HL-60 (cell line): Measurements from ENCODE around the gene TMEM60.

ENCODE experiments used
- DNase-seq, 2 experiments: peaks; one replicate each; pipeline ENCODE4 v3.0.0-alpha.2; 2010 to 2020; ENCODE audit warnings: low read depth in 1 of 2, low spot score in 1 of 2
- H3K27ac ChIP-seq: fragments of 250-450 bp; sonication (Bioruptor Pico); replicated peaks from 2 replicates; pipeline ENCODE4 v1.5.1; 2020; ENCODE audit warnings: mild to moderate bottlenecking, moderate library complexity
- H3K27me3 ChIP-seq: fragments of 250-450 bp; sonication (Bioruptor Pico); 2 replicates; pipeline ENCODE4 v1.5.1; 2021; ENCODE audit warnings: mild to moderate bottlenecking, moderate library complexity; ENCODE audit not compliant: insufficient read depth, poor library complexity, severe bottlenecking
- H3K4me3 ChIP-seq: replicated peaks from 2 replicates; pipeline ENCODE4 v1.5.1; 2011; ENCODE audit warnings: mild to moderate bottlenecking, control low read depth, low read length; ENCODE audit not compliant: insufficient read depth
- CTCF ChIP-seq: IDR thresholded peaks from one replicate; pipeline ENCODE4 v1.5.1; 2011; ENCODE audit warnings: low read length, control low read depth, inconsistent platforms; ENCODE audit not compliant: insufficient read depth
- GABPA ChIP-seq: IDR thresholded peaks from 2 replicates; pipeline ENCODE4 v1.6.1; 2012; ENCODE audit warnings: low read depth
- POLR2AphosphoS5 ChIP-seq: IDR thresholded peaks from 2 replicates; pipeline ENCODE4 v1.6.1; 2012; ENCODE audit warnings: low read depth
- REST ChIP-seq: IDR thresholded peaks from 2 replicates; pipeline ENCODE4 v1.6.1; 2012; ENCODE audit warnings: low read depth; ENCODE audit not compliant: insufficient replicate concordance
- SPI1 ChIP-seq: IDR thresholded peaks from 2 replicates; pipeline ENCODE4 v1.6.1; 2012; ENCODE audit warnings: low read depth, mild to moderate bottlenecking, borderline replicate concordance

TMEM60 gene

GRCh38 chr7:77782383-77782782 is 15.9 kb downstream of the TMEM60 start:
- no peak for DNase-seq
- Histone ChIP-seq H3K4me3 (no peak overlapping the region), H3K27ac (no peak overlapping the region), H3K27me3 (no peaks in the 10 kb centered on the region)
- TF ChIP-seq CTCF = no peak
- no peak for TF ChIP-seq REST
- no peak for TF ChIP-seq GABPA
- no peak for TF ChIP-seq POLR2AphosphoS5
- no peak for TF ChIP-seq SPI1

DNA sequence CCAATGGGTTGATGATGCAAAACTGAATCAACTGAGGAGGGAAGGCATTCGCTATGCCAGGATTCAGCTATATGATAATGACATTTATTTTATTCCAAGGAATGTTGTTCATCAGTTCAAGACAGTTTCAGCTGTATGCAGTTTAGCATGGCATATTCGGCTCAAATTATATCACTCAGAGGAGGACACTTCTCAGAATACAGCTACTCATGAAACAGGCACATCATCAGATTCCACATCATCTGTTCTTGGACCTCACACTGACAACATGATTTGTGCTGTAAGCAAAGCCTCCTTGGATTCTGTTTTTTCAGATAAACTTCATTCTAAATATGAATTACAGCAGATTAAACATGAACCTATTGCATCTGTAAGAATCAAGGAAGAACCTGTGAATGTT is 19.7 kb downstream of the TMEM60 start:
- TF ChIP-seq GABPA (no peak), REST (no peak), CTCF (no peak)
- Histone ChIP-seq H3K4me3 (no peak overlapping the region), H3K27ac (no peak overlapping the region), H3K27me3 (no peaks in the 10 kb centered on the region)
- DNase-seq = no peak

GRCh38 chr7:77771901-77772300 is 26.3 kb downstream of the TMEM60 start:
- no peak overlapping the region for H3K4me3 ChIP-seq
- TF ChIP-seq POLR2AphosphoS5 (no peak), CTCF (no peak), SPI1 (no peak), GABPA (no peak), REST (no peak)
- no peaks in the 10 kb centered on the region for H3K27me3 ChIP-seq
- no peak overlapping the region for H3K27ac ChIP-seq
- no peak for DNase-seq
